HepG2 (cell line): ENCODE data around the gene DNAJC8. TPM values are rescaled to one million over a fixed set of nuclear protein-coding genes. Genes with fewer than 3 reads are reported as not detected.

Experiments used
- EHMT2 ChIP-seq: fragments of 200-600 bp; sonication (generic); IDR thresholded peaks from 2 replicates; pipeline ENCODE4 v1.7.0; 2017; ENCODE audit warnings: antibody characterized with exemption, low read depth, low read length, borderline replicate concordance
- GMEB1 ChIP-seq: sonication (generic); formaldehyde crosslinking; IDR thresholded peaks from 2 replicates; pipeline ENCODE4 v1.5.1; 2020; ENCODE audit warnings: missing genetic modification reagents, mild to moderate bottlenecking, borderline replicate concordance
- HMGXB3 ChIP-seq: sonication (generic); formaldehyde crosslinking; IDR thresholded peaks from 2 replicates; pipeline ENCODE4 v1.4.0; 2020; ENCODE audit warnings: missing genetic modification reagents, borderline replicate concordance
- JUND ChIP-seq: sonication (generic); formaldehyde crosslinking; IDR thresholded peaks from 2 replicates; pipeline ENCODE4 v1.8.0; 2022; ENCODE audit warnings: mild to moderate bottlenecking, missing genetic modification reagents
- PPARG ChIP-seq: conservative IDR thresholded peaks from 2 replicates; pipeline ENCODE4 v1.6.1; 2016; ENCODE audit warnings: missing biosample characterization, missing genetic modification reagents
- RBM39 ChIP-seq: fragments of 200-400 bp; formaldehyde crosslinking; IDR thresholded peaks from one replicate; pipeline ENCODE4 v1.6.1; 2018; ENCODE audit warnings: antibody characterized with exemption, mild to moderate bottlenecking, low read depth, low read length; ENCODE audit not compliant: poor library complexity, severe bottlenecking
- TBL1XR1 ChIP-seq: fragments of 150-350 bp; IDR thresholded peaks from 2 replicates; pipeline ENCODE4 v1.6.1; 2014; ENCODE audit warnings: borderline replicate concordance, low read length; ENCODE audit not compliant: partially characterized antibody
- TFDP2 ChIP-seq: sonication (generic); formaldehyde crosslinking; IDR thresholded peaks from 2 replicates; pipeline ENCODE4 v1.4.0; 2020; ENCODE audit warnings: missing genetic modification reagents
- TGIF2 ChIP-seq: IDR thresholded peaks from 2 replicates; pipeline ENCODE4 v1.6.1; 2016; ENCODE audit warnings: control low read depth, missing compliant biosample characterization
- THAP7 ChIP-seq: sonication (generic); formaldehyde crosslinking; IDR thresholded peaks from 2 replicates; pipeline ENCODE4 v1.8.1; 2023; ENCODE audit warnings: mild to moderate bottlenecking, missing genetic modification reagents
- ZNF317 ChIP-seq: sonication (generic); formaldehyde crosslinking; IDR thresholded peaks from 2 replicates; pipeline ENCODE4 v1.5.0; 2020; ENCODE audit warnings: mild to moderate bottlenecking, missing genetic modification reagents
- ZNF580 ChIP-seq: IDR thresholded peaks from 2 replicates; pipeline ENCODE4 v1.6.1; 2016; ENCODE audit warnings: low read depth, borderline replicate concordance
- ZNF619 ChIP-seq: sonication (generic); formaldehyde crosslinking; IDR thresholded peaks from 2 replicates; pipeline ENCODE4 v1.4.0; 2020; ENCODE audit warnings: mild to moderate bottlenecking, missing genetic modification reagents
- polyA plus RNA-seq, 8 experiments: library from polyadenylated mRNA; depleted of rRNA in 3 of 8; stranded (reverse) in 7 of 8; unstranded in 1 of 8; fragments of >200 nt; fragmentation: Illumina TruSeq in 4 of 8; extraction: Trizol in 4 of 8; gene quantifications; 2 replicates each; pipeline versions ENCODE4 v1.2.1 to v1.2.3, GENCODE V29; 2011 to 2016; ENCODE audit warnings: low read depth in 4 of 8, missing spikeins in 1 of 8, mixed read lengths in 1 of 8; ENCODE audit not compliant: insufficient read depth in 1 of 8
- total RNA-seq, 5 experiments: library from RNA; depleted of rRNA; stranded (reverse); fragments of >200 nt; fragmentation: Illumina TruSeq; extraction: Trizol; gene quantifications; 2 replicates each; pipeline ENCODE4 v1.2.3, GENCODE V29; 2016; ENCODE audit warnings: low read depth in 1 of 5
- TF ChIP-seq, protein P1 (sequence below), 2 experiments: sonication (generic) in 1 of 2; formaldehyde crosslinking in 1 of 2; IDR thresholded peaks; 2 replicates each; pipeline versions ENCODE4 v1.4.0 to v1.6.1; 2018 to 2020; ENCODE audit warnings: missing genetic modification reagents in 2 of 2, borderline replicate concordance in 1 of 2, low read depth in 1 of 2, mild to moderate bottlenecking in 1 of 2, missing biosample characterization in 1 of 2
- TF ChIP-seq, protein P2 (sequence below): sonication (generic); formaldehyde crosslinking; IDR thresholded peaks from 2 replicates; pipeline ENCODE4 v1.8.1; 2023; ENCODE audit warnings: missing genetic modification reagents, inconsistent platforms, borderline replicate concordance

DNAJC8 gene
- total and polyA plus RNA-seq, 2 of the 13 experiments (the other 11 are each of a cell fraction or from before 2014, with no cell fraction given) = 54.5 to 126 TPM

- 0 out of 2 replicates have a peak, but pooled peaks have one; percentile 24 for TF ChIP-seq THAP7 (CRISPR knock-in tag)
- no peak for TF ChIP-seq JUND (CRISPR knock-in tag)
- no peak for TF ChIP-seq PPARG
- no peak for TF ChIP-seq EHMT2
- no peak for TF ChIP-seq TBL1XR1
- TF ChIP-seq, protein P1, sequence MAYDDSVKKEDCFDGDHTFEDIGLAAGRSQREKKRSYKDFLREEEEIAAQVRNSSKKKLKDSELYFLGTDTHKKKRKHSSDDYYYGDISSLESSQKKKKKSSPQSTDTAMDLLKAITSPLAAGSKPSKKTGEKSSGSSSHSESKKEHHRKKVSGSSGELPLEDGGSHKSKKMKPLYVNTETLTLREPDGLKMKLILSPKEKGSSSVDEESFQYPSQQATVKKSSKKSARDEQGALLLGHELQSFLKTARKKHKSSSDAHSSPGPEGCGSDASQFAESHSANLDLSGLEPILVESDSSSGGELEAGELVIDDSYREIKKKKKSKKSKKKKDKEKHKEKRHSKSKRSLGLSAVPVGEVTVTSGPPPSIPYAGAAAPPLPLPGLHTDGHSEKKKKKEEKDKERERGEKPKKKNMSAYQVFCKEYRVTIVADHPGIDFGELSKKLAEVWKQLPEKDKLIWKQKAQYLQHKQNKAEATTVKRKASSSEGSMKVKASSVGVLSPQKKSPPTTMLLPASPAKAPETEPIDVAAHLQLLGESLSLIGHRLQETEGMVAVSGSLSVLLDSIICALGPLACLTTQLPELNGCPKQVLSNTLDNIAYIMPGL (CRISPR knock-in tag; IDR thresholded peaks at IDR 0.05; ENCODE audit: borderline replicate concordance in 1 of 2, low read depth in 1 of 2) = peak; percentile 68 to 75; a peak in 3 of 4 replicates
- TF ChIP-seq HMGXB3 = peak; percentile 90
- TF ChIP-seq TGIF2 (CRISPR knock-in tag) = peak; percentile 88
- 0 out of 2 replicates have a peak, but pooled peaks have one; percentile 12 for TF ChIP-seq TFDP2 (CRISPR knock-in tag)
- no peak for TF ChIP-seq ZNF619 (CRISPR knock-in tag)
- 0 out of 2 replicates have a peak, but pooled peaks have one; percentile 41 for TF ChIP-seq ZNF580
- TF ChIP-seq RBM39 = peak; percentile 83
- TF ChIP-seq GMEB1 (CRISPR knock-in tag) = peak; percentile 33; the same call in 1 of the 2 replicates
- TF ChIP-seq, protein P2, sequence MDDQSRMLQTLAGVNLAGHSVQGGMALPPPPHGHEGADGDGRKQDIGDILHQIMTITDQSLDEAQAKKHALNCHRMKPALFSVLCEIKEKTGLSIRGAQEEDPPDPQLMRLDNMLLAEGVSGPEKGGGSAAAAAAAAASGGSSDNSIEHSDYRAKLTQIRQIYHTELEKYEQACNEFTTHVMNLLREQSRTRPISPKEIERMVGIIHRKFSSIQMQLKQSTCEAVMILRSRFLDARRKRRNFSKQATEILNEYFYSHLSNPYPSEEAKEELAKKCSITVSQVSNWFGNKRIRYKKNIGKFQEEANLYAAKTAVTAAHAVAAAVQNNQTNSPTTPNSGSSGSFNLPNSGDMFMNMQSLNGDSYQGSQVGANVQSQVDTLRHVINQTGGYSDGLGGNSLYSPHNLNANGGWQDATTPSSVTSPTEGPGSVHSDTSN (CRISPR knock-in tag) = 0 out of 2 replicates have a peak, but pooled peaks have one; percentile 22
- peak; percentile 70; the same call in 1 of the 2 replicates for TF ChIP-seq ZNF317
These were observed 26.6 kb upstream of the DNAJC8 start, which contains the start of gene SESN2 (continued) for GRCh38 chr1:28259252-28259933.
